Fibroblast of lung (primary cell): ENCODE data around the gene ERF.

Source experiments
- EZH2 ChIP-seq: IDR thresholded peaks from 2 replicates; pipeline ENCODE4 v1.5.1; 2012; ENCODE audit warnings: low read length, control low read depth, mild to moderate bottlenecking; ENCODE audit errors: missing control alignments
- TF ChIP-seq, protein P1 (sequence below), 2 donors: IDR thresholded peaks in 1 of 2; conservative IDR thresholded peaks in 1 of 2; 1 replicate in 1 of 2; 2 replicates in 1 of 2; pipeline ENCODE4 v1.5.1; 2011 to 2012; ENCODE audit warnings: low read length in 2 of 2, control low read depth in 1 of 2, inconsistent platforms in 1 of 2, low read depth in 1 of 2, mild to moderate bottlenecking in 1 of 2

GRCh38 chr19:42245231-42245630 lies 9.7 kb downstream of the ERF start:
- TF ChIP-seq, protein P1, sequence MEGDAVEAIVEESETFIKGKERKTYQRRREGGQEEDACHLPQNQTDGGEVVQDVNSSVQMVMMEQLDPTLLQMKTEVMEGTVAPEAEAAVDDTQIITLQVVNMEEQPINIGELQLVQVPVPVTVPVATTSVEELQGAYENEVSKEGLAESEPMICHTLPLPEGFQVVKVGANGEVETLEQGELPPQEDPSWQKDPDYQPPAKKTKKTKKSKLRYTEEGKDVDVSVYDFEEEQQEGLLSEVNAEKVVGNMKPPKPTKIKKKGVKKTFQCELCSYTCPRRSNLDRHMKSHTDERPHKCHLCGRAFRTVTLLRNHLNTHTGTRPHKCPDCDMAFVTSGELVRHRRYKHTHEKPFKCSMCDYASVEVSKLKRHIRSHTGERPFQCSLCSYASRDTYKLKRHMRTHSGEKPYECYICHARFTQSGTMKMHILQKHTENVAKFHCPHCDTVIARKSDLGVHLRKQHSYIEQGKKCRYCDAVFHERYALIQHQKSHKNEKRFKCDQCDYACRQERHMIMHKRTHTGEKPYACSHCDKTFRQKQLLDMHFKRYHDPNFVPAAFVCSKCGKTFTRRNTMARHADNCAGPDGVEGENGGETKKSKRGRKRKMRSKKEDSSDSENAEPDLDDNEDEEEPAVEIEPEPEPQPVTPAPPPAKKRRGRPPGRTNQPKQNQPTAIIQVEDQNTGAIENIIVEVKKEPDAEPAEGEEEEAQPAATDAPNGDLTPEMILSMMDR (conservative IDR thresholded peaks at IDR 0.05 in 1 of 2, IDR thresholded peaks at IDR 0.05 in 1 of 2; ENCODE audit: low read depth in 1 of 2, low read length in 2 of 2): no peak
- TF ChIP-seq EZH2: no peak
